Measurements from ENCODE around the gene FHL1. TPM values are rescaled to one million over a fixed set of nuclear protein-coding genes. Genes with fewer than 3 reads are reported as not detected.
A peak's percentile ranks its signal among the peaks of the same experiment; 100 is the strongest.

FHL1 gene
- total and polyA plus RNA-seq, 2 of the 4 experiments (the other 2 are of a cell fraction), result 69.4 to 72.9 TPM

GRCh38 chrX:136130931-136131833 is 16.2 kb upstream of the FHL1 start:
- Histone ChIP-seq H2BK20ac (ENCODE audit: low read depth, low read length) (no peak overlapping the region; the same call in 1 of the 2 replicates), H3K4ac (ENCODE audit: low read depth, low read length) (no peak overlapping the region), H2BK15ac (ENCODE audit: low read depth, low read length) (no peak overlapping the region; the same call in 2 of the 3 replicates), H3K23ac (ENCODE audit: low read depth, low read length) (no peak overlapping the region), H2AK5ac (ENCODE audit: low read depth, low read length) (no peak overlapping the region), H3K9me3 (ENCODE audit: control insufficient read depth, insufficient read depth, low read length) (peaks cover 2% of the 10 kb centered on the region; the same call in 1 of the 2 replicates), H3K18ac (ENCODE audit: low read depth, low read length) (no peak overlapping the region), H3K9ac (ENCODE audit: low read depth, low read length) (no peak overlapping the region), H2AFZ (replicated peaks; ENCODE audit: low read length, poor library complexity) (no peak overlapping the region), H3K14ac (replicated peaks; ENCODE audit: low read depth, low read length) (no peak overlapping the region), H4K20me1 (ENCODE audit: insufficient read depth, low read length) (no peaks in the 10 kb centered on the region), H3K9me1 (ENCODE audit: insufficient read depth, low read length) (no peaks in the 10 kb centered on the region), H4K91ac (ENCODE audit: insufficient read depth, low read depth, low read length) (no peak overlapping the region; the same call in 1 of the 2 replicates), H3K56ac (ENCODE audit: extremely low read depth, insufficient read depth, low read length) (no peak overlapping the region), H2AK9ac (replicated peaks; ENCODE audit: low read depth, low read length, poor library complexity) (no peak overlapping the region), H3K79me1 (ENCODE audit: low read depth in 1 of 2, low read length in 2 of 2) (no peaks in the 10 kb centered on the region), H3K27ac (ENCODE audit: insufficient read depth, low read length) (peak overlapping the region; percentile 22; the same call in 1 of the 2 replicates), H3K36me3 (ENCODE audit: control insufficient read depth, insufficient read depth, low read length) (no peaks in the 10 kb centered on the region), H3K4me1 (ENCODE audit: control insufficient read depth, insufficient read depth, low read length) (peaks cover 4% of the 10 kb centered on the region; the same call in 1 of the 2 replicates), H3K4me3 (ENCODE audit: insufficient read depth, low read depth, low read length) (no peak overlapping the region), H4K8ac (ENCODE audit: low read depth in 2 of 2, low read length in 2 of 2) (no peak overlapping the region), H2BK120ac (ENCODE audit: low read depth, low read length) (no peak overlapping the region), H4K5ac (ENCODE audit: low read depth, low read length) (no peak overlapping the region), H3K27me3 (ENCODE audit: control insufficient read depth, insufficient read depth, low read length) (peaks cover 3% of the 10 kb centered on the region; the same call in 1 of the 2 replicates), H3K4me2 (ENCODE audit: low read depth, low read length) (peak overlapping the region; percentile 7; the same call in 1 of the 2 replicates), H2BK5ac (ENCODE audit: low read depth, low read length, poor library complexity, severe bottlenecking) (no peak overlapping the region)
- ChIA-PET CTCF (no interaction called here), POLR2A (ENCODE audit: unreplicated experiment) (no interaction called here)
- DNase-seq (peak; percentile 82), ATAC-seq (ENCODE audit: low read depth) (peak; percentile 83)
- intact Hi-C loops (cut with micrococcal nuclease) (no loop called here), in situ Hi-C loops (cut with MboI; ENCODE audit: low sequenced_read_pairs) (no loop called here), dilution Hi-C loops (cut with HindIII; ENCODE audit: low sequenced_read_pairs, unreplicated experiment) (no loop called here)
- WGBS, 2 experiments (ENCODE audit: extremely low coverage in 2 of 2, insufficient read length in 1 of 2), result no CpG with 5 or more reads among the region's 6 CpGs
- TF ChIP-seq MAFK (IDR thresholded peaks at IDR 0.05; ENCODE audit: low read depth, low read length) (no peak), CEBPB (IDR thresholded peaks at IDR 0.05; ENCODE audit: low read depth, low read length) (peak; percentile 74)
- BruUV-seq (replicated peaks), result no TSS peak
